SKM-1 treated with dmso at 0.1 percent for 144 hours (cell line): ENCODE results near the gene CSF2RB.

Experiments used
- DNase-seq: peaks from one replicate; lab custom pipeline; 2025; ENCODE audit not compliant: unreplicated experiment; lab: John Stamatoyannopoulos, UW

CSF2RB gene

DNA sequence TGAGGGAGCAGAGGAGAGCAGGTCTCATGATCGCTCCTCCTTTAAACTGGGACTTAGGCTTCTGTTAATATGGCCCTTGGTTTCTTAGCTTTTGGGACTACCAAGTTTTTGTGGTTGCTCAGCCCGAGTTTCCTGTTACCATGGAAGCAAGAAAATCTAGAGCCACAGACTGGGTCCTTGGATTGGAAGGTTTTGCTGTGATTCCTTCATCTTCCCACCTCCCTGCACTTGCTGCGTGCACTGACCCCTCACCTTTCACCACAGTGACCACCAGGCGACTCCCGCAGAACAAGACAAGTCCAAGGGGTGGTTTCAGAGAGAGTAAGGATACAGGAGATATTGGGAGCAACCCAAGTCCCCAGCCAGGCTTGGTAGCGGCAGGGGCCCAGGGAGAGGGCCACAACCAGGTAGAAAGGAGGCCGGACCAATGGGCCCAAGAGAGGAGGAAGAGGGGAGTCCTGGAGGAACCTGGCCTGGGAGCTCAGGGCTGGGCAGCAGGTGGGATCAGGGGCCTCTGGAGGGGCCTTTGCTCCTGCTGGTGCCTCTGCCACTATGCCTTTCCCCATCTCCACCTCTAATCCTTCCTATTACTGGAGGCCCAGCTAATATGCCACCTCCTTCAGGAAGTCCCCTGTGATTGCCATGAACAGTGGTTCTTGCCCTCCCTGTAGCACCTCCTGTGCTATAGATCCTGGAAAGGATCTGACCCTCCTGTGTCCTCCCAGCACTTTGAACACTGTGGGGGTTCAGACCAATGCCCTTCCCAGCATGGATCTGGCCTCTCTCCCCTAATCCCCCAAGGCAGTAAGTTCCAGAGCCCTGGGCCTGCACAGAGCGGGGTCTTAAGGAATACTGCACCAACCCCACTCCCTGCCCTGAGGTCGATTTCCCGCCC is 21.2 kb downstream of the CSF2RB start:
- no peak for DNase-seq

DNA sequence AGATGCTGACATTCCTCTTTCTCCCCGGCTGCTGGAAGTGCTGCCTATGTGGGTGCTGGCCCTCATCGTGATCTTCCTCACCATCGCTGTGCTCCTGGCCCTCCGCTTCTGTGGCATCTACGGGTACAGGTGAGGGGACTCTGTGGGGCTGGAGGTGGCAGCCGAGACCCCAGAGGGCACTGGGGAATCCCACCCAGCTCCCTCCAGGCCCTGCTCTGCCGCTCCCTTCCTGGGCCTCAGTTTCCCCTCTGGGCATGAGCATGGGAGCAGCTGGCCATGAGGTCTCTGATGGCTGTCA is 21.8 kb downstream of the CSF2RB start:
- DNase-seq: no peak

- DNase-seq: no peak
These were observed 22.3 kb downstream of the CSF2RB start for GRCh38 chr22:36935694-36936093.

GRCh38 chr22:36936362-36937116 is 23.1 kb downstream of the CSF2RB start:
- peak; percentile 84 for DNase-seq

DNA sequence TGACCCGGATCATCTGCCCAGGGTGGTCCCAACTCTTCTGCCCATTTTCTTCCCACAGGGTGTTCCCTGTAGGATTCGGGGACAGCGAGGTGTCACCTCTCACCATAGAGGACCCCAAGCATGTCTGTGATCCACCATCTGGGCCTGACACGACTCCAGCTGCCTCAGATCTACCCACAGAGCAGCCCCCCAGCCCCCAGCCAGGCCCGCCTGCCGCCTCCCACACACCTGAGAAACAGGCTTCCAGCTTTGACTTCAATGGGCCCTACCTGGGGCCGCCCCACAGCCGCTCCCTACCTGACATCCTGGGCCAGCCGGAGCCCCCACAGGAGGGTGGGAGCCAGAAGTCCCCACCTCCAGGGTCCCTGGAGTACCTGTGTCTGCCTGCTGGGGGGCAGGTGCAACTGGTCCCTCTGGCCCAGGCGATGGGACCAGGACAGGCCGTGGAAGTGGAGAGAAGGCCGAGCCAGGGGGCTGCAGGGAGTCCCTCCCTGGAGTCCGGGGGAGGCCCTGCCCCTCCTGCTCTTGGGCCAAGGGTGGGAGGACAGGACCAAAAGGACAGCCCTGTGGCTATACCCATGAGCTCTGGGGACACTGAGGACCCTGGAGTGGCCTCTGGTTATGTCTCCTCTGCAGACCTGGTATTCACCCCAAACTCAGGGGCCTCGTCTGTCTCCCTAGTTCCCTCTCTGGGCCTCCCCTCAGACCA is 24.0 kb downstream of the CSF2RB start:
- no peak for DNase-seq

- DNase-seq: no peak
These were observed 24.6 kb downstream of the CSF2RB start for GRCh38 chr22:36938028-36938425.

DNA sequence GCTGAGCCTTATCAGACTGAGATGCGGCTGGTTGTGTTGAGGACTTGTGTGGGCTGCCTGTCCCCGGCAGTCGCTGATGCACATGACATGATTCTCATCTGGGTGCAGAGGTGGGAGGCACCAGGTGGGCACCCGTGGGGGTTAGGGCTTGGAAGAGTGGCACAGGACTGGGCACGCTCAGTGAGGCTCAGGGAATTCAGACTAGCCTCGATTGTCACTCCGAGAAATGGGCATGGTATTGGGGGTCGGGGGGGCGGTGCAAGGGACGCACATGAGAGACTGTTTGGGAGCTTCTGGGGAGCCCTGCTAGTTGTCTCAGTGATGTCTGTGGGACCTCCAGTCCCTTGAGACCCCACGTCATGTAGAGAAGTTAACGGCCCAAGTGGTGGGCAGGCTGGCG is 25.5 kb downstream of the CSF2RB start:
- DNase-seq: no peak

GRCh38 chr22:36940676-36941075 is 27.2 kb downstream of the CSF2RB start:
- DNase-seq: no peak

GRCh38 chr22:36942556-36942955 is 29.1 kb downstream of the CSF2RB start:
- DNase-seq: no peak

GRCh38 chr22:36946421-36947158 is 33.2 kb downstream of the CSF2RB start:
- DNase-seq: no peak

GRCh38 chr22:36948273-36949225 is 35.1 kb downstream of the CSF2RB start:
- no peak for DNase-seq

DNA sequence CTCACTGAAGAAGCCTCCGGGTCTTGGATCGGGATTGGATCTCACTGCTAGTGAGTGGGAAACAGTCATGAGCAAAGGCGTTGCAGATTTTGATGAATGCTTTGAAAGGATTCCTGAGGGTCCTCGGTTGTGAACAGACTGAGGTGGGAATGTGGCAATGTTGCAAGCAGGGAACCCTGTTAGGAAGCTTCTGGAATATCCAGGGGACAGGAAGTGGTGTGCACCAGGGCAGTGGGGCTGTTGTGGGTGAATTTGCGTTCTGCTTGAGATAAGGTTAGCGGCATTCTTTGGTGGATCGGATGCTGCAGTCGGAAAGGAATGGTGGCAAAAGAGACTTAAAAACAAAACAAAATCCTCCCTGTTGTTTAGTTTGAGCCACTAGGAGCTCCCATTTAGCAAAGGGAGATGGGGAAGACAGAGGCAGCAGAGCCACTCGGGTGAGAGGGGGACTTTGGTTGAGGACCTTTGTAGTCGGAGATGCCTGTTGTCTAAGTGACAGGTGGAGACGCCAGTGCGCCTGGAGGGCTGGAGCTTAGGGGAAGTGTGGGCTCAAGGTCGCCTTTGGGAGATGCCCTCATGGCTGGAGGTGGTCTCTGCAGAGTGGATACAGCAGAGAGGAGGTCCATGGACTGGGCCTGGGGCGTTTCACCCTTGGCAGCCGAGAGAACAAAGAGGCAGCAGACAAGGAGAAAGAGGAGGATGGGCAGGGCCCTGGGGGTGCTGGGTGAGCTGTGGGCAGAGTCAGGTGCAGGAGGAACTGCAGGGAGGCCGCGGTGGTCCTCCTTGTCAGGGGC is 37.6 kb downstream of the CSF2RB start:
- DNase-seq: no peak

DNA sequence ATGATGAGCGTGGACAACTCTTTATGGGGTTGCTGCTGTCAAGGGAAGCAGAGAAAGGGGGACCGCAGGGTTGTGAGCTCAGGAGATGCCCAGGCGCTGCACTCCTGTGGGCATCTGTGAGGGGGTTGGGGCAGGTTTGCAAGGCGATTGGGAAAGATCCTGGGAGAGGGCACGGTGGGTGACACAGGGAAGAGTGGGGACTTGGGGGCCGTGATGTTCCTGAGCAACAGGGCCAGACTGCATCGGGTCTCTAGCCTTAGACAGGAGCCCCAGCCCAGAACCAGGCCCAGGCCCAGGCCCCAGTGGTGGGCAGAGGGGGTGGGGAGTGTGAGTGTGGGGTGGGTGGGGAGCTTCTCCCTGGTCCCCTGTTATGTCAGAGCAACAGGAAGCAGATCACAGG is 38.3 kb downstream of the CSF2RB start:
- no peak for DNase-seq

DNA sequence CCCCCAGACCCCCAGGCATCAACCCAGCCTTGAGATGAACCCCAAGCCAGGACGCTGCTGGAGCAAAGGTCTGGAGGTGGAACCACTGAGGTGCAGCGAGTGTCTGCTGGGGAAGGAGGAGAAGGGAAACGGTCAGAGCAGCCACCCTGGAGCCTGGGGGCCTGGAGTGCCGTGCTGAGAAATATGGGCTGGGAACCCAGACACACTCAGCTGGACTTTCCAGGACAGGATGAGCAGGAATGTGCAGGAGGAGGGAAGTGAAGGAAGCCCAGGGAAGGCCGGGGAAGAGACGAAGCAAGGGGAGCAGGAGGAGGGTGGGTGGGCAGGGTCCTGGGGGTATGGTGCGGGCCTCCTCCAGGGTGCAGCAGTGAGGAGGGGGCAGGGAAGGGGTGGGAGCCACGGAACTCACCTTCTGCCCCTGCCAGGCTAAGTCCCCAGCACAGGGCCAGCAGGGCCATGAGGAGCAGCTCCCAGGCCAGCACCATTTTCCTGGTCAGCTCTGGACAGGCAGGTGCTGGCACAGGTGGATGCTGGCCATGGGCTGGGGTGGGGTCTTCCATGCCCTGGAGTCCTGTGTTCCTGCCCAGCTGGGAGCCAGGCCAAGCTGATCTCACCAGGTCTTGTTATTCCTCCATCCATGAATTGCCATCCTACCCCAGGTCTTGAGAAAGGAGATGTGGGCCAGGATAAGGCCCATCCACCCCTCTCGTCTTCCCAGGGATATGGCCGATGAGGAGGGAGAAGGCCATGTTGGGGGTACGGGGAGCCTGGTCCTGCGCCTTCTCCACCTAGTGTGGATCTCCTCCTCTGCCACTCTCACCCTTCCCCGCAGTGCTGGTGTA is 40.0 kb downstream of the CSF2RB start:
- no peak for DNase-seq

DNA sequence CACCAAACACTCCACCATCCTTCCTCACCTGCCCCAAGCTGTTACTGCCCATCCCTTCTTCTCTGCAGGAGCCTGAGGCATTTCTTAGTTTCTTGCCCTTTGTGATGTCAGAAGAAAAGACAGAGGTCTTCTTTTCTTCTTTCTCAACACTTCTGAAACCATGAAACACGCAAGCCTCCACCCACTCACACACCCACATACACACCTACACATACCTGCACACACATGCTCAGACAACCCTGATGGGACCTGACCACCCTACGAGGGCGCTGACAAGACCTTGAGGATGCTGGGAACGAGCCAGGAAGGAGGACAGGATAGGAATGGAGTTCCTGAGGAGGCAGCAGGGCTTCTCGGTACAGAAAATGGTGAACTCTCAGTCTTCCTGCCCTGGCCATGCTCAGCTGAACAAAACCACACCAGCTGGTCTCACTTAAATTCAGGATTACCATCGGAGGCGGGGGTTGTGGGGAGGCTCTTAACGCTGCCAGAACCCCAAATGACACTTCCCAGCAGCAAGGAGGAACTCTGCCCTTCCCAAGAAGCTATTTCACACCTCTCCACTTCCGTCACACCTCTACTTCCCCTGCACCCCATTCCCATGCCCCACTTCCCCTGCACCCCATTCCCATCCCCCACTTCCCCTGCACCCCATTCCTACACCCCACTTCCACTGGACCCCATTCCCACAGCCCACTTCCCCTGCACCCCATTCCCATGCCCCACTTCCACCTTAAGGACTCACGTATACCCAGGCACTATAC is 41.0 kb downstream of the CSF2RB start:
- no peak for DNase-seq

DNA sequence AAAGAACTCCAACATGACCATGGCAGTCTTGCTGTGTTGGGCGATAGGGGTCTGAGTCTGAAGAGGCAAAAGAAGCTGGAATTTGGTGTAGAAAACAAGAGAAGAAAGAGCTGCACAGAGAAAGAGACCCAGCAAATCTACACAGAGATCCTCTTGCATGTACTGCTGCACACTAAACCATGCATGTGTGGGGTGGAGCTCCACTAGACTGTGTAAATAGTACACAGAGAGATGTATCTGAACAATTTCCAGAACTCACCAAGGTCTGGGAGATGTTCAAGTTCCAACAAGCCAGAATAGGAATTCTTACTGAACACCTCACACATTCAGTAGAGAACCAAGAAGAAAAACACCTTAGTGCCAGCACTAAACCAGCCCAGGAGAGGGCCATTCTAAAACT is 42.3 kb downstream of the CSF2RB start:
- DNase-seq: no peak

- no peak for DNase-seq
These were observed 44.9 kb downstream of the CSF2RB start for GRCh38 chr22:36958366-36958765.

GRCh38 chr22:36961626-36962025 is 48.2 kb downstream of the CSF2RB start:
- no peak for DNase-seq
